B cell (primary cell): ENCODE measurements around the gene SUN3. TPM values are rescaled to one million over a fixed set of nuclear protein-coding genes. Genes with fewer than 3 reads are reported as not detected.

Source experiments
- ATAC-seq: fragments of 200-7000 bp; cut with Tn5 transposase; one replicate; pipeline ENCODE4 v1.10.0; 2021; ENCODE audit warnings: low read depth, mild to moderate bottlenecking, moderate number of reproducible peaks, moderate library complexity
- CTCF ChIA-PET: fragments of 350-600 bp; sonication (Branson Sonifier 250); formaldehyde crosslinking; loops from one replicate; lab custom pipeline; 2021; ENCODE audit warnings: antibody characterized with exemption, inconsistent platforms; lab: Charles Lee
- POLR2A ChIA-PET: fragments of 350-600 bp; sonication (Branson Sonifier 250); formaldehyde crosslinking; loops from one replicate; lab custom pipeline; 2021; ENCODE audit warnings: antibody characterized with exemption; lab: Charles Lee
- DNase-seq: peaks from one replicate; pipeline ENCODE4 v3.0.0; 2013
- H2AFZ ChIP-seq: 2 replicates; pipeline ENCODE4 v1.6.1; 2012; ENCODE audit warnings: mild to moderate bottlenecking, low read depth, low read length; ENCODE audit not compliant: insufficient read depth, poor library complexity, severe bottlenecking
- H3K27ac ChIP-seq, 2 donors: 1 replicate in 1 of 2; 2 replicates in 1 of 2; pipeline ENCODE4 v1.5.1; 2012 to 2013; ENCODE audit warnings: low read length in 2 of 2, mild to moderate bottlenecking in 2 of 2, moderate library complexity in 1 of 2
- H3K27me3 ChIP-seq, 4 experiments: fragments of 200-600 bp in 1 of 4; sonication (generic) in 1 of 4; replicated peaks in 1 of 4; 1 replicate in 2 of 4; 2 replicates in 2 of 4; pipeline versions ENCODE4 v1.6.1 to v1.7.0; 2013 to 2016; ENCODE audit warnings: low read length in 3 of 4, mild to moderate bottlenecking in 2 of 4, mixed read lengths in 1 of 4, moderate library complexity in 1 of 4; ENCODE audit not compliant: insufficient read depth in 4 of 4, control insufficient read depth in 3 of 4; ENCODE audit errors: control extremely low read depth in 1 of 4
- H3K36me3 ChIP-seq, 2 experiments: replicated peaks in 1 of 2; 1 replicate in 1 of 2; 2 replicates in 1 of 2; pipeline versions ENCODE4 v1.6.1 to v1.7.1; 2013; ENCODE audit warnings: low read length in 1 of 2; ENCODE audit not compliant: insufficient read depth in 2 of 2, control insufficient read depth in 1 of 2; ENCODE audit errors: control extremely low read depth in 1 of 2, extremely low read depth in 1 of 2
- H3K4me1 ChIP-seq, 2 donors: fragments of 200-600 bp in 1 of 2; sonication (generic) in 1 of 2; 1 replicate in 1 of 2; 2 replicates in 1 of 2; pipeline versions ENCODE4 v1.5.1 to v1.6.1; 2013 to 2017; ENCODE audit warnings: low read length in 2 of 2; ENCODE audit not compliant: control insufficient read depth in 2 of 2, insufficient read depth in 2 of 2
- H3K4me2 ChIP-seq: replicated peaks from 2 replicates; pipeline ENCODE3; 2012; ENCODE audit warnings: mild to moderate bottlenecking, low read depth, low read length; ENCODE audit not compliant: poor library complexity, severe bottlenecking
- H3K4me3 ChIP-seq, 5 experiments: fragments of 200-600 bp in 1 of 5; sonication (generic) in 1 of 5; 1 replicate in 3 of 5; 2 replicates in 2 of 5; pipeline versions ENCODE4 v1.5.1 to v1.7.0; 2011 to 2016; ENCODE audit warnings: low read length in 4 of 5, mild to moderate bottlenecking in 4 of 5, low read depth in 2 of 5, control low read depth in 1 of 5, moderate library complexity in 1 of 5; ENCODE audit not compliant: insufficient read depth in 1 of 5; ENCODE audit errors: control extremely low read depth in 1 of 5, extremely low read depth in 1 of 5
- H3K79me2 ChIP-seq: fragments of 200-600 bp; sonication (generic); one replicate; pipeline ENCODE4 v1.6.0; 2016; ENCODE audit warnings: low read length; ENCODE audit not compliant: control insufficient read depth, insufficient read depth
- H3K9ac ChIP-seq: fragments of 200-600 bp; sonication (generic); 2 replicates; pipeline ENCODE4 v1.6.1; 2017; ENCODE audit warnings: mild to moderate bottlenecking, low read length, moderate library complexity
- H3K9me3 ChIP-seq, 3 donors: one replicate each; pipeline versions ENCODE4 v1.6.1 to v1.7.1; 2013; ENCODE audit warnings: low read length in 2 of 3; ENCODE audit not compliant: control insufficient read depth in 2 of 3, insufficient read depth in 1 of 3; ENCODE audit errors: control extremely low read depth in 1 of 3
- H4K20me1 ChIP-seq: 2 replicates; pipeline ENCODE4 v1.6.0; 2012; ENCODE audit warnings: mild to moderate bottlenecking, low read length; ENCODE audit not compliant: insufficient read depth, control insufficient read depth, poor library complexity, severe bottlenecking
- H3K27ac Mint-ChIP-seq: one replicate; pipeline ENCODE4 v1.8.0; 2021; ENCODE audit warnings: mixed read lengths
- H3K27me3 Mint-ChIP-seq: one replicate; pipeline ENCODE4 v1.8.0; 2021; ENCODE audit warnings: mixed read lengths
- H3K4me1 Mint-ChIP-seq: one replicate; pipeline ENCODE4 v1.8.0; 2021; ENCODE audit warnings: mixed read lengths
- H3K4me3 Mint-ChIP-seq: one replicate; pipeline ENCODE4 v1.8.0; 2021; ENCODE audit warnings: mixed read lengths
- H3K9me3 Mint-ChIP-seq: one replicate; pipeline ENCODE4 v1.8.0; 2022; ENCODE audit warnings: mixed read lengths; ENCODE audit not compliant: insufficient read depth
- CTCF ChIP-seq: fragments of 200-600 bp; IDR thresholded peaks from one replicate; pipeline ENCODE4 v1.8.0; 2022; ENCODE audit warnings: antibody characterized with exemption, mild to moderate bottlenecking
- EZH2 ChIP-seq: IDR thresholded peaks from 2 replicates; pipeline ENCODE4 v1.6.1; 2012; ENCODE audit warnings: borderline replicate concordance, low read depth, mild to moderate bottlenecking, moderate library complexity, low read length; ENCODE audit not compliant: insufficient read depth, poor library complexity, severe bottlenecking
- whole genome bisulfite sequencing: methylation state at CpG from one replicate; pipeline ENCODE4 v1.1.5; 2013; ENCODE audit warnings: missing lambda C conversion rate; ENCODE audit not compliant: insufficient coverage; 5-methylcytosine and 5-hydroxymethylcytosine counted together
- intact Hi-C: fragments of 100-400 bp; cut with micrococcal nuclease; formaldehyde crosslinking; loops from one replicate; pipeline ENCODE4 v1.10.0; 2022
- polyA plus RNA-seq: library from polyadenylated mRNA; depleted of rRNA; stranded (reverse); fragments of >200 nt; gene quantifications from 2 replicates; pipeline ENCODE4 v1.2.3, GENCODE V29; 2012
- total RNA-seq, 2 donors: library from RNA; stranded (reverse); fragments of 120-200 nt in 1 of 2; gene quantifications; 1 replicate in 1 of 2; 2 replicates in 1 of 2; pipeline versions ENCODE4 v1.2.3 to v1.2.4, GENCODE V29; 2013 to 2022

The SUN3 gene
- total and polyA plus RNA-seq, 2 donors (not counting 1 experiment from before 2014, with no cell fraction given), result not detected

- Histone ChIP-seq H4K20me1 (no peaks in the 10 kb centered on the region), H2AFZ (no peak overlapping the region), H3K9ac (no peak overlapping the region), H3K27me3 (peaks cover 0 to 17% (median 7%) of the 10 kb centered on the region in 4 experiments), H3K27ac (no peak overlapping the region), H3K4me3 (no peak overlapping the region), H3K4me2 (no peak overlapping the region), H3K9me3 (peaks cover 0 to 3% (median 0%) of the 10 kb centered on the region in 3 donors), H3K79me2 (no peaks in the 10 kb centered on the region), H3K36me3 (no peaks in the 10 kb centered on the region), H3K4me1 (no peaks in the 10 kb centered on the region)
- Mint-ChIP-seq H3K9me3 (no peaks in the 10 kb centered on the region), H3K4me1 (no peaks in the 10 kb centered on the region), H3K27me3 (peaks cover 49% of the 10 kb centered on the region), H3K27ac (no peak overlapping the region), H3K4me3 (no peak overlapping the region)
- no peak for DNase-seq
- intact Hi-C loops, result no loop called here
- POLR2A ChIA-PET, result no interaction called here
- no peak for TF ChIP-seq EZH2
- no peak for TF ChIP-seq CTCF
- WGBS, result 100% methylated on average over 4 of the region's 4 CpGs
- ATAC-seq, result no peak
- CTCF ChIA-PET, result no interaction called here
These were observed 11.2 kb downstream of the SUN3 start for GRCh38 chr7:48017674-48018073.

- ChIA-PET CTCF (no interaction called here), POLR2A (no interaction called here)
- H3K79me2 ChIP-seq, result no peaks in the 10 kb centered on the region
- H3K4me2 ChIP-seq, result no peak overlapping the region
- H3K4me1 ChIP-seq, result no peaks in the 10 kb centered on the region
- no peak overlapping the region for H3K4me3 ChIP-seq
- no peaks in the 10 kb centered on the region for H3K9me3 Mint-ChIP-seq
- H3K27me3 ChIP-seq, result peaks cover 0 to 17% (median 7%) of the 10 kb centered on the region in 4 experiments
- no peak for TF ChIP-seq EZH2
- TF ChIP-seq CTCF, result no peak
- intact Hi-C loops, result no loop called here
- no peak overlapping the region for H2AFZ ChIP-seq
- H3K9ac ChIP-seq, result no peak overlapping the region
- H3K36me3 ChIP-seq, result no peaks in the 10 kb centered on the region
- no peak overlapping the region for H3K27ac ChIP-seq
- H3K4me3 Mint-ChIP-seq, result no peak overlapping the region
- ATAC-seq (no peak), DNase-seq (no peak)
- H3K27me3 Mint-ChIP-seq, result peaks cover 44% of the 10 kb centered on the region
- peaks cover 0 to 3% (median 0%) of the 10 kb centered on the region in 3 donors for H3K9me3 ChIP-seq
- peaks cover 3% of the 10 kb centered on the region for H3K4me1 Mint-ChIP-seq
- no peaks in the 10 kb centered on the region for H4K20me1 ChIP-seq
- no peak overlapping the region for H3K27ac Mint-ChIP-seq
These were observed 12.3 kb downstream of the SUN3 start for GRCh38 chr7:48016641-48017040.
